HepG2 (cell line): ENCODE data around the gene ITGB7. TPM values are rescaled to one million over a fixed set of nuclear protein-coding genes. Genes with fewer than 3 reads are reported as not detected.

Source experiments
- ATAC-seq: fragments of 200-7000 bp; cut with Tn5 transposase; 3 replicates; pipeline ENCODE4 v1.9.1; 2020; ENCODE audit warnings: mild to moderate bottlenecking, moderate library complexity
- BruUV-seq: library from RNA; stranded (reverse); fragments of 400-500 nt; replicated peaks from 2 replicates; lab custom pipeline; 2021; lab: Mats Ljungman, UMichigan
- CTCF ChIA-PET: fragments of 300-600 bp; formaldehyde crosslinking; extraction: SDS; loops from one replicate; lab custom pipeline; 2021; ENCODE audit warnings: low total read pairs, inconsistent platforms, low intra/inter-chr PET ratio; lab: Yijun Ruan, JAX
- POLR2A ChIA-PET: fragments of 350-600 bp; sonication (Branson Sonifier 250); formaldehyde crosslinking; loops from one replicate; lab custom pipeline; 2020; ENCODE audit warnings: antibody characterized with exemption, inconsistent platforms; lab: Yijun Ruan, JAX
- DNase-seq: peaks from one replicate; pipeline ENCODE4 v3.0.0-alpha.2; 2015; ENCODE audit warnings: low spot score
- FAIRE-seq: peaks from 3 replicates; lab custom pipeline; 2011; peaks lifted over from hg19 to GRCh38; lab: Jason Lieb, UNC
- H2AFZ ChIP-seq: one replicate; pipeline ENCODE4 v1.6.1; 2011; ENCODE audit warnings: low read length, inconsistent platforms
- H3K27ac ChIP-seq: fragments of 300-600 bp; 3 replicates; pipeline ENCODE4 v1.8.0; 2011; ENCODE audit warnings: mixed run types, mild to moderate bottlenecking, mixed read lengths, low read length, inconsistent platforms; ENCODE audit not compliant: insufficient read depth; ENCODE audit errors: extremely low read length
- H3K27me3 ChIP-seq, 2 experiments: fragments of 200-600 bp in 1 of 2; 2 replicates in 1 of 2; 3 replicates in 1 of 2; pipeline versions ENCODE4 v1.6.0 to v1.8.0; 2011; ENCODE audit warnings: low read length in 2 of 2, mild to moderate bottlenecking in 2 of 2, moderate library complexity in 2 of 2, inconsistent platforms in 1 of 2; ENCODE audit not compliant: insufficient read depth in 2 of 2, control insufficient read depth in 1 of 2
- H3K36me3 ChIP-seq, 2 experiments: fragments of 200-600 bp in 1 of 2; replicated peaks in 1 of 2; 2 replicates in 1 of 2; 3 replicates in 1 of 2; pipeline versions ENCODE4 v1.5.1 to v1.8.0; 2011; ENCODE audit warnings: low read length in 2 of 2, inconsistent platforms in 1 of 2; ENCODE audit not compliant: insufficient read depth in 2 of 2, control insufficient read depth in 1 of 2
- H3K4me1 ChIP-seq: 2 replicates; pipeline ENCODE4 v1.5.1; 2012; ENCODE audit warnings: low read length, inconsistent platforms; ENCODE audit not compliant: insufficient read depth
- H3K4me2 ChIP-seq: 2 replicates; pipeline ENCODE4 v1.6.0; 2011; ENCODE audit warnings: low read depth, low read length, inconsistent platforms
- H3K4me3 ChIP-seq, 3 experiments: fragments of 200-600 bp in 1 of 3; sonication (generic), shearing (Covaris generic) in 1 of 3; replicated peaks in 1 of 3; 2 replicates each; pipeline ENCODE4 v1.5.1; 2011 to 2016; ENCODE audit warnings: low read length in 3 of 3, inconsistent platforms in 2 of 3, low read depth in 2 of 3, mild to moderate bottlenecking in 2 of 3, control low read depth in 1 of 3, mixed read lengths in 1 of 3; ENCODE audit not compliant: insufficient read depth in 1 of 3
- H3K79me2 ChIP-seq: one replicate; pipeline ENCODE4 v1.6.1; 2011; ENCODE audit warnings: low read length, inconsistent platforms; ENCODE audit not compliant: insufficient read depth
- H3K9ac ChIP-seq: 2 replicates; pipeline ENCODE4 v1.6.0; 2011; ENCODE audit warnings: mild to moderate bottlenecking, low read depth, low read length, inconsistent platforms; ENCODE audit not compliant: insufficient read depth
- H3K9me3 ChIP-seq: 2 replicates; pipeline ENCODE4 v1.5.1; 2012; ENCODE audit warnings: mild to moderate bottlenecking, low read length
- H4K20me1 ChIP-seq: 2 replicates; pipeline ENCODE4 v1.6.0; 2011; ENCODE audit warnings: inconsistent platforms, mild to moderate bottlenecking, low read length, moderate library complexity; ENCODE audit not compliant: insufficient read depth
- FIP1L1 ChIP-seq: fragments of 200-400 bp; formaldehyde crosslinking; IDR thresholded peaks from 2 replicates; pipeline ENCODE4 v1.6.1; 2018; ENCODE audit warnings: low read depth, mild to moderate bottlenecking, low read length, moderate library complexity, borderline replicate concordance; ENCODE audit not compliant: insufficient read depth
- HMGA1 ChIP-seq: sonication (generic); formaldehyde crosslinking; conservative IDR thresholded peaks from 2 replicates; pipeline ENCODE4 v1.4.0; 2020; ENCODE audit warnings: missing genetic modification reagents
- HOXA7 ChIP-seq: sonication (generic); formaldehyde crosslinking; IDR thresholded peaks from 2 replicates; pipeline ENCODE4 v1.8.1; 2022; ENCODE audit warnings: mild to moderate bottlenecking, missing genetic modification reagents, moderate library complexity
- JDP2 ChIP-seq: sonication (generic); formaldehyde crosslinking; IDR thresholded peaks from 2 replicates; pipeline ENCODE4 v1.8.1; 2022; ENCODE audit warnings: missing genetic modification reagents, borderline replicate concordance
- KAT7 ChIP-seq: IDR thresholded peaks from 2 replicates; pipeline ENCODE4 v1.6.1; 2018; ENCODE audit warnings: borderline replicate concordance, missing compliant biosample characterization
- NCOA1 ChIP-seq: sonication (generic); formaldehyde crosslinking; IDR thresholded peaks from 2 replicates; pipeline ENCODE4 v1.9.0; 2021; ENCODE audit warnings: missing genetic modification reagents
- NCOR1 ChIP-seq: fragments of 200-600 bp; sonication (generic); IDR thresholded peaks from 2 replicates; pipeline ENCODE4 v1.7.0; 2017; ENCODE audit warnings: antibody characterized with exemption, low read length, borderline replicate concordance
- NFATC3 ChIP-seq: sonication (generic); formaldehyde crosslinking; IDR thresholded peaks from 2 replicates; pipeline ENCODE4 v1.5.1; 2020; ENCODE audit warnings: mild to moderate bottlenecking, missing genetic modification reagents
- PCBP2 ChIP-seq: fragments of 200-400 bp; formaldehyde crosslinking; optimal IDR thresholded peaks from 2 replicates; pipeline ENCODE3; 2018; ENCODE audit warnings: low read length, low read depth; ENCODE audit not compliant: poor library complexity, severe bottlenecking
- SIX1 ChIP-seq: sonication (generic); formaldehyde crosslinking; IDR thresholded peaks from 2 replicates; pipeline ENCODE4 v1.4.0; 2020; ENCODE audit warnings: missing genetic modification reagents, borderline replicate concordance
- SMAD1 ChIP-seq: sonication (generic); formaldehyde crosslinking; IDR thresholded peaks from 2 replicates; pipeline ENCODE4 v1.4.0; 2020; ENCODE audit warnings: missing genetic modification reagents, low read depth, mild to moderate bottlenecking, borderline replicate concordance
- SP4 ChIP-seq: sonication (generic); formaldehyde crosslinking; IDR thresholded peaks from 2 replicates; pipeline ENCODE4 v1.8.1; 2023; ENCODE audit warnings: mild to moderate bottlenecking, missing genetic modification reagents
- ZBTB3 ChIP-seq: sonication (generic); formaldehyde crosslinking; IDR thresholded peaks from 2 replicates; pipeline ENCODE4 v1.4.0; 2020; ENCODE audit warnings: low read depth, mild to moderate bottlenecking, moderate library complexity, missing genetic modification reagents, borderline replicate concordance
- ZFAT ChIP-seq: sonication (generic); formaldehyde crosslinking; conservative IDR thresholded peaks from 2 replicates; pipeline ENCODE4 v1.8.1; 2023; ENCODE audit warnings: missing genetic modification reagents, inconsistent platforms
- ZMYM2 ChIP-seq: sonication (generic); formaldehyde crosslinking; IDR thresholded peaks from 2 replicates; pipeline ENCODE4 v1.8.0; 2022; ENCODE audit warnings: mild to moderate bottlenecking, missing genetic modification reagents
- ZNF101 ChIP-seq: sonication (generic); formaldehyde crosslinking; IDR thresholded peaks from 2 replicates; pipeline ENCODE4 v1.4.0; 2020; ENCODE audit warnings: mild to moderate bottlenecking, low read depth, missing genetic modification reagents, borderline replicate concordance
- ZNF121 ChIP-seq: sonication (generic); formaldehyde crosslinking; IDR thresholded peaks from 2 replicates; pipeline ENCODE4 v1.5.0; 2020; ENCODE audit warnings: mild to moderate bottlenecking, missing genetic modification reagents
- ZNF333 ChIP-seq: sonication (generic); formaldehyde crosslinking; IDR thresholded peaks from 2 replicates; pipeline ENCODE4 v1.4.0; 2020; ENCODE audit warnings: mild to moderate bottlenecking, missing genetic modification reagents, borderline replicate concordance
- ZNF549 ChIP-seq: sonication (generic); formaldehyde crosslinking; IDR thresholded peaks from 2 replicates; pipeline ENCODE4 v1.5.0; 2020; ENCODE audit warnings: missing genetic modification reagents
- ZNF550 ChIP-seq: sonication (generic); formaldehyde crosslinking; IDR thresholded peaks from 2 replicates; pipeline ENCODE4 v1.4.0; 2020; ENCODE audit warnings: mild to moderate bottlenecking, missing genetic modification reagents, borderline replicate concordance
- ZNF572 ChIP-seq: sonication (generic); formaldehyde crosslinking; IDR thresholded peaks from 2 replicates; pipeline ENCODE4 v1.5.1; 2020; ENCODE audit warnings: mild to moderate bottlenecking, missing genetic modification reagents
- ZNF605 ChIP-seq: sonication (generic); formaldehyde crosslinking; IDR thresholded peaks from 2 replicates; pipeline ENCODE4 v1.8.0; 2022; ENCODE audit warnings: mild to moderate bottlenecking, missing genetic modification reagents
- ZNF607 ChIP-seq: sonication (generic); formaldehyde crosslinking; IDR thresholded peaks from 2 replicates; pipeline ENCODE4 v1.5.1; 2020; ENCODE audit warnings: missing genetic modification reagents, mild to moderate bottlenecking, borderline replicate concordance
- ZNF674 ChIP-seq: sonication (generic); formaldehyde crosslinking; IDR thresholded peaks from 2 replicates; pipeline ENCODE4 v1.5.0; 2020; ENCODE audit warnings: low read depth, mild to moderate bottlenecking, missing genetic modification reagents
- ZNF879 ChIP-seq: sonication (generic); formaldehyde crosslinking; IDR thresholded peaks from 2 replicates; pipeline ENCODE4 v1.8.1; 2023; ENCODE audit warnings: missing genetic modification reagents
- ZSCAN30 ChIP-seq: sonication (generic); formaldehyde crosslinking; IDR thresholded peaks from 2 replicates; pipeline ENCODE4 v1.5.0; 2020; ENCODE audit warnings: mild to moderate bottlenecking, missing genetic modification reagents
- ZZZ3 ChIP-seq: sonication (generic); formaldehyde crosslinking; IDR thresholded peaks from 2 replicates; pipeline ENCODE4 v1.4.0; 2020; ENCODE audit warnings: missing genetic modification reagents, mild to moderate bottlenecking, borderline replicate concordance
- WGBS: methylation state at CpG from one replicate; pipeline ENCODE4 v1.1.6; 2017; ENCODE audit warnings: low lambda C conversion rate; 5-methylcytosine and 5-hydroxymethylcytosine counted together
- in situ Hi-C: cut with HindIII; loops from 2 replicates; pipeline ENCODE4 v1.10.0; 2017; ENCODE audit warnings: low pct_unique_long_range_greater_than_20kb; ENCODE audit not compliant: extremely low pct_ligation_motif_present
- intact Hi-C: fragments of 100-400 bp; cut with micrococcal nuclease; formaldehyde crosslinking; loops from one replicate; pipeline ENCODE4 v1.10.0; 2022; ENCODE audit not compliant: unreplicated experiment
- polyA plus RNA-seq, 8 experiments: library from polyadenylated mRNA; depleted of rRNA in 3 of 8; stranded (reverse) in 7 of 8; unstranded in 1 of 8; fragments of >200 nt; fragmentation: Illumina TruSeq in 4 of 8; extraction: Trizol in 4 of 8; gene quantifications; 2 replicates each; pipeline versions ENCODE4 v1.2.1 to v1.2.3, GENCODE V29; 2011 to 2016; ENCODE audit warnings: low read depth in 4 of 8, missing spikeins in 1 of 8, mixed read lengths in 1 of 8; ENCODE audit not compliant: insufficient read depth in 1 of 8
- total RNA-seq, 5 experiments: library from RNA; depleted of rRNA; stranded (reverse); fragments of >200 nt; fragmentation: Illumina TruSeq; extraction: Trizol; gene quantifications; 2 replicates each; pipeline ENCODE4 v1.2.3, GENCODE V29; 2016; ENCODE audit warnings: low read depth in 1 of 5

ITGB7 gene
- total and polyA plus RNA-seq, 2 of the 13 experiments (the other 11 are each of a cell fraction or from before 2014, with no cell fraction given): 0.16 to 0.18 TPM

- Histone ChIP-seq H3K36me3 (peaks cover 9 to 33% of the 10 kb centered on the region in 2 experiments), H3K4me2 (peak within 1 kb of the TSS; percentile 89), H4K20me1 (peaks cover 15% of the 10 kb centered on the region), H2AFZ (peak within 1 kb of the TSS; percentile 90), H3K27ac (peak within 1 kb of the TSS; percentile 91), H3K4me3 (peak within 1 kb of the TSS; percentile 64 to 93 (median 82)), H3K9ac (peak within 1 kb of the TSS; percentile 85), H3K27me3 (no peaks in the 10 kb centered on the region; a peak in 1 of 5 replicates), H3K9me3 (no peaks in the 10 kb centered on the region), H3K79me2 (peaks cover 32% of the 10 kb centered on the region), H3K4me1 (peaks cover 56% of the 10 kb centered on the region)
- ChIA-PET POLR2A (interaction anchor here (0.6 to 3.3 kb wide), 29 partner anchors 9 to 321 kb away, joined by 3 to 34 read pairs (median 5); partner anchors contain the start of genes AAAS, EIF4B, ESPL1 and MYG1), CTCF (no interaction called here)
- under 1% methylated on average over 27 of the region's 70 CpGs for WGBS
- FAIRE-seq: peak; percentile 75
- intact Hi-C loops: loop anchor here (1.0 kb wide), 1 partner anchor 10 kb away; no protein-coding TSS in a partner anchor
- BruUV-seq: no TSS peak
- in situ Hi-C loops: no loop called here
- DNase-seq: peak; percentile 95
- ATAC-seq: peak; percentile 98
- TF ChIP-seq ZNF605 (CRISPR knock-in tag): peak; percentile 45; the same call in 1 of the 2 replicates
- peak; percentile 84 for TF ChIP-seq ZNF607 (CRISPR knock-in tag)
- TF ChIP-seq PCBP2: no peak
- no peak for TF ChIP-seq KAT7 (CRISPR knock-in tag)
- TF ChIP-seq HOXA7 (CRISPR knock-in tag): no peak
- no peak for TF ChIP-seq ZNF572 (CRISPR knock-in tag)
- TF ChIP-seq ZBTB3 (CRISPR knock-in tag): peak; percentile 14; the same call in 1 of the 2 replicates
- no peak for TF ChIP-seq ZNF121 (CRISPR knock-in tag)
- peak; percentile 87 for TF ChIP-seq SP4 (CRISPR knock-in tag)
- TF ChIP-seq ZMYM2 (CRISPR knock-in tag): no peak
- 0 out of 2 replicates have a peak, but pooled peaks have one; percentile 60 for TF ChIP-seq ZNF879 (CRISPR knock-in tag)
- no peak; the same call in 1 of the 2 replicates for TF ChIP-seq JDP2 (CRISPR knock-in tag)
- no peak for TF ChIP-seq ZNF549 (CRISPR knock-in tag)
- TF ChIP-seq ZSCAN30 (CRISPR knock-in tag): no peak
- no peak for TF ChIP-seq ZNF674 (CRISPR knock-in tag)
- TF ChIP-seq ZFAT (CRISPR knock-in tag): no peak
- TF ChIP-seq NCOR1: peak; percentile 49; the same call in 1 of the 2 replicates
- TF ChIP-seq NFATC3 (CRISPR knock-in tag): no peak
- no peak; the same call in 1 of the 2 replicates for TF ChIP-seq SMAD1 (CRISPR knock-in tag)
- TF ChIP-seq NCOA1 (CRISPR knock-in tag): no peak
- no peak for TF ChIP-seq SIX1 (CRISPR knock-in tag)
- TF ChIP-seq HMGA1 (CRISPR knock-in tag): no peak
- no peak for TF ChIP-seq ZNF550 (CRISPR knock-in tag)
- no peak for TF ChIP-seq ZNF333
- no peak for TF ChIP-seq FIP1L1
- TF ChIP-seq ZZZ3: no peak
- TF ChIP-seq ZNF101 (CRISPR knock-in tag): no peak
Measured at GRCh38 chr12:53180220-53180930, 26.7 kb downstream of the ITGB7 start, which contains the start of the genes CSAD and ZNF740. Gene CSAD, minus strand, starts transcription at chr12:53180925. Its CDS starts 7,455 bp downstream, at chr12:53173470. Gene ZNF740, plus strand, starts transcription at chr12:53180722. Its CDS starts 1,262 bp downstream, at chr12:53181984.
